HFFc6 (cell line): Measurements from ENCODE around the gene GRK3. TPM values are rescaled to one million over a fixed set of nuclear protein-coding genes. Genes with fewer than 3 reads are reported as not detected.

ENCODE experiments used
- DNase-seq: peaks from one replicate; pipeline ENCODE4 v3.0.0-alpha.2; 2018
- H3K27ac Mint-ChIP-seq: 2 replicates; pipeline ENCODE4 v1.8.0; 2020; ENCODE audit warnings: mild to moderate bottlenecking, mixed read lengths
- H3K27me3 Mint-ChIP-seq: 2 replicates; pipeline ENCODE4 v1.8.0; 2021; ENCODE audit warnings: mild to moderate bottlenecking, moderate library complexity, mixed read lengths; ENCODE audit not compliant: insufficient read depth
- H3K36me3 Mint-ChIP-seq: 2 replicates; pipeline ENCODE4 v1.8.0; 2021; ENCODE audit warnings: low read depth, mixed read lengths
- H3K4me1 Mint-ChIP-seq: 2 replicates; pipeline ENCODE4 v1.8.0; 2020; ENCODE audit warnings: low read depth, mixed read lengths
- H3K4me3 Mint-ChIP-seq: 2 replicates; pipeline ENCODE4 v1.8.0; 2020; ENCODE audit warnings: mild to moderate bottlenecking, moderate library complexity, mixed read lengths
- H3K9me3 Mint-ChIP-seq: 2 replicates; pipeline ENCODE4 v1.8.0; 2020; ENCODE audit warnings: mild to moderate bottlenecking, mixed read lengths
- CTCF ChIP-seq: fragments of 200-600 bp; sonication (generic); IDR thresholded peaks from 2 replicates; pipeline ENCODE4 v1.5.0; 2021; ENCODE audit warnings: antibody characterized with exemption, mild to moderate bottlenecking
- total RNA-seq, 6 experiments: library from RNA; stranded (reverse); fragmentation: NEBNext Ultra II Directional; extraction: Animal tissue kit (Norgen Biotek cat#: 25700); gene quantifications; 2 replicates in 1 of 6; 3 replicates in 5 of 6; pipeline ENCODE4 v1.2.3, GENCODE V29; 2021

The GRK3 gene
- total RNA-seq, 6 experiments from 2014 or later = 0.05 TPM; not detected in 5

- Mint-ChIP-seq H3K27me3 (no peaks in the 10 kb centered on the region), H3K36me3 (peaks cover 5% of the 10 kb centered on the region; the same call in 1 of the 2 replicates), H3K9me3 (peaks cover 42% of the 10 kb centered on the region), H3K4me3 (no peak overlapping the region), H3K4me1 (no peaks in the 10 kb centered on the region), H3K27ac (no peak overlapping the region)
- TF ChIP-seq CTCF = no peak
- DNase-seq = no peak
Measured at GRCh38 chr22:25534724-25535123, 29.8 kb upstream of the GRK3 start.

- no peak for TF ChIP-seq CTCF
- no peaks in the 10 kb centered on the region for H3K36me3 Mint-ChIP-seq
- DNase-seq = no peak
- H3K27me3 Mint-ChIP-seq = no peaks in the 10 kb centered on the region
- H3K4me1 Mint-ChIP-seq = no peaks in the 10 kb centered on the region
- no peak overlapping the region for H3K27ac Mint-ChIP-seq
- peaks cover 42% of the 10 kb centered on the region for H3K9me3 Mint-ChIP-seq
- no peak overlapping the region for H3K4me3 Mint-ChIP-seq
Measured at GRCh38 chr22:25536589-25536988, 27.9 kb upstream of the GRK3 start.

- Mint-ChIP-seq H3K27me3 (no peaks in the 10 kb centered on the region; the same call in none of the 2 replicates), H3K27ac (no peak overlapping the region), H3K4me3 (no peak overlapping the region), H3K36me3 (peaks cover 4% of the 10 kb centered on the region; the same call in 1 of the 2 replicates), H3K9me3 (peaks cover 51% of the 10 kb centered on the region), H3K4me1 (no peaks in the 10 kb centered on the region)
- no peak for TF ChIP-seq CTCF
- DNase-seq = no peak
Measured at GRCh38 chr22:25540166-25540907, 24.1 kb upstream of the GRK3 start.

GRCh38 chr22:25540908-25541660 is 23.4 kb upstream of the GRK3 start:
- H3K36me3 Mint-ChIP-seq = peaks cover 4% of the 10 kb centered on the region; the same call in 1 of the 2 replicates
- no peak for DNase-seq
- H3K27me3 Mint-ChIP-seq = peaks cover 1% of the 10 kb centered on the region
- H3K4me1 Mint-ChIP-seq = no peaks in the 10 kb centered on the region
- TF ChIP-seq CTCF = no peak
- no peak overlapping the region for H3K4me3 Mint-ChIP-seq
- H3K27ac Mint-ChIP-seq = no peak overlapping the region
- peaks cover 50% of the 10 kb centered on the region for H3K9me3 Mint-ChIP-seq

- Mint-ChIP-seq H3K4me3 (no peak overlapping the region), H3K9me3 (peaks cover 39% of the 10 kb centered on the region), H3K27ac (no peak overlapping the region), H3K27me3 (peaks cover 1% of the 10 kb centered on the region), H3K4me1 (no peaks in the 10 kb centered on the region), H3K36me3 (peaks cover 4% of the 10 kb centered on the region; the same call in 1 of the 2 replicates)
- DNase-seq = no peak
- TF ChIP-seq CTCF = no peak
Measured at GRCh38 chr22:25542191-25542590, 22.3 kb upstream of the GRK3 start.
